Osteocyte (in vitro differentiated cells): Measurements from ENCODE around the gene CCDC170. TPM values are rescaled to one million over a fixed set of nuclear protein-coding genes. Genes with fewer than 3 reads are reported as not detected.

Source experiments
- DNase-seq: peaks from one replicate; pipeline ENCODE4 v3.0.0; 2021; ENCODE audit warnings: mixed read lengths; ENCODE audit not compliant: unreplicated experiment; ENCODE audit errors: extremely low spot score
- H3K27ac Mint-ChIP-seq: one replicate; pipeline ENCODE4 v1.8.0; 2021; ENCODE audit warnings: mild to moderate bottlenecking, mixed read lengths; ENCODE audit not compliant: unreplicated experiment
- H3K27me3 Mint-ChIP-seq: one replicate; pipeline ENCODE4 v1.8.0; 2021; ENCODE audit warnings: mixed read lengths; ENCODE audit not compliant: unreplicated experiment
- H3K36me3 Mint-ChIP-seq: one replicate; pipeline ENCODE4 v1.8.0; 2021; ENCODE audit warnings: mixed read lengths; ENCODE audit not compliant: unreplicated experiment
- H3K4me1 Mint-ChIP-seq: one replicate; pipeline ENCODE4 v1.8.0; 2021; ENCODE audit warnings: mixed read lengths; ENCODE audit not compliant: unreplicated experiment
- H3K4me3 Mint-ChIP-seq: one replicate; pipeline ENCODE4 v1.8.0; 2021; ENCODE audit warnings: mild to moderate bottlenecking, moderate library complexity, mixed read lengths; ENCODE audit not compliant: unreplicated experiment
- H3K9me3 Mint-ChIP-seq: one replicate; pipeline ENCODE4 v1.8.0; 2021; ENCODE audit warnings: mixed read lengths; ENCODE audit not compliant: unreplicated experiment
- CTCF ChIP-seq: fragments of 200-600 bp; sonication (generic); IDR thresholded peaks from 2 replicates; pipeline ENCODE4 v1.5.0; 2021; ENCODE audit warnings: antibody characterized with exemption, mild to moderate bottlenecking, moderate library complexity
- total RNA-seq: library from RNA; stranded (reverse); gene quantifications from 2 replicates; pipeline ENCODE4 v1.2.1, GENCODE V29; 2021

CCDC170 gene
- total RNA-seq, 1 donor from 2014 or later, result 0.78 TPM

GRCh38 chr6:151656392-151656791 is 162.6 kb downstream of the CCDC170 start:
- DNase-seq, result no peak
- no peak for TF ChIP-seq CTCF
- no peaks in the 10 kb centered on the region for H3K36me3 Mint-ChIP-seq
- peaks cover 6% of the 10 kb centered on the region for H3K27me3 Mint-ChIP-seq
- peaks cover 24% of the 10 kb centered on the region for H3K9me3 Mint-ChIP-seq
- no peak overlapping the region for H3K4me3 Mint-ChIP-seq
- H3K4me1 Mint-ChIP-seq, result no peaks in the 10 kb centered on the region
- no peak overlapping the region for H3K27ac Mint-ChIP-seq

GRCh38 chr6:151658091-151658490 is 164.3 kb downstream of the CCDC170 start:
- Mint-ChIP-seq H3K4me1 (no peaks in the 10 kb centered on the region), H3K36me3 (no peaks in the 10 kb centered on the region), H3K4me3 (no peak overlapping the region), H3K27me3 (peaks cover 6% of the 10 kb centered on the region), H3K27ac (no peak overlapping the region), H3K9me3 (peaks cover 20% of the 10 kb centered on the region)
- no peak for TF ChIP-seq CTCF
- DNase-seq, result no peak

GRCh38 chr6:151659212-151659611 is 165.4 kb downstream of the CCDC170 start:
- DNase-seq, result no peak
- H3K4me1 Mint-ChIP-seq, result no peaks in the 10 kb centered on the region
- no peak overlapping the region for H3K27ac Mint-ChIP-seq
- no peak overlapping the region for H3K4me3 Mint-ChIP-seq
- H3K36me3 Mint-ChIP-seq, result no peaks in the 10 kb centered on the region
- peaks cover 20% of the 10 kb centered on the region for H3K9me3 Mint-ChIP-seq
- TF ChIP-seq CTCF, result no peak
- H3K27me3 Mint-ChIP-seq, result peaks cover 15% of the 10 kb centered on the region

- H3K27ac Mint-ChIP-seq, result no peak overlapping the region
- no peaks in the 10 kb centered on the region for H3K36me3 Mint-ChIP-seq
- no peaks in the 10 kb centered on the region for H3K9me3 Mint-ChIP-seq
- H3K4me1 Mint-ChIP-seq, result no peaks in the 10 kb centered on the region
- no peak overlapping the region for H3K4me3 Mint-ChIP-seq
- H3K27me3 Mint-ChIP-seq, result peaks cover 23% of the 10 kb centered on the region
- TF ChIP-seq CTCF, result no peak
- no peak for DNase-seq
Observed at GRCh38 chr6:151661509-151661908, 167.7 kb downstream of the CCDC170 start.

GRCh38 chr6:151661928-151662327 is 168.1 kb downstream of the CCDC170 start:
- Mint-ChIP-seq H3K36me3 (no peaks in the 10 kb centered on the region), H3K27me3 (peaks cover 23% of the 10 kb centered on the region), H3K4me1 (no peaks in the 10 kb centered on the region), H3K9me3 (no peaks in the 10 kb centered on the region), H3K4me3 (no peak overlapping the region), H3K27ac (no peak overlapping the region)
- no peak for DNase-seq
- TF ChIP-seq CTCF, result no peak
